ENCODE measurements around the gene S100PBP. TPM values are rescaled to one million over a fixed set of nuclear protein-coding genes. Genes with fewer than 3 reads are reported as not detected.

S100PBP gene
- total and polyA plus RNA-seq, 10 of the 15 experiments (the other 5 are each of a cell fraction or from before 2014, with no cell fraction given), result 17.0 to 98.3 (median 40.6) TPM

GRCh38 chr1:32900371-32900955 is 83.0 kb downstream of the S100PBP start:
- H3K4me3 ChIP-seq, result no peak overlapping the region
- H3K27me3 ChIP-seq (replicated peaks in 1 of 2; ENCODE audit: control insufficient read depth in 2 of 2, insufficient read depth in 2 of 2, low read length in 1 of 2), result peaks cover 2 to 7% of the 10 kb centered on the region in 2 experiments
- POLR2A ChIA-PET, result no interaction called here
- intact Hi-C loops (cut with micrococcal nuclease; ENCODE audit: unreplicated experiment) (no loop called here), in situ Hi-C loops (cut with MboI) (no loop called here)
- 45% methylated on average over 21 of the region's 22 CpGs for WGBS (ENCODE audit: insufficient coverage, insufficient replicate concordance, low lambda C conversion rate, missing lambda C conversion rate)
- H3K79me2 ChIP-seq (ENCODE audit: control insufficient read depth, insufficient read depth, low read length), result no peaks in the 10 kb centered on the region
- TF ChIP-seq TCF12 (IDR thresholded peaks at IDR 0.05; ENCODE audit: low read depth, low read length), result no peak
- no peak for TF ChIP-seq NBN (IDR thresholded peaks at IDR 0.05)
- DNase-seq (ENCODE audit: low read depth, low spot score) (no peak), FAIRE-seq (no peak), ATAC-seq (no peak)
- no peak overlapping the region for H3K9ac ChIP-seq (ENCODE audit: control insufficient read depth, insufficient read depth, low read length)
- H3K36me3 ChIP-seq (ENCODE audit: control insufficient read depth in 2 of 2, insufficient read depth in 2 of 2, low read length in 1 of 2), result no peaks in the 10 kb centered on the region
- RAD21 ChIA-PET (ENCODE audit: unreplicated experiment), result no interaction called here
- no peak overlapping the region for H2AFZ ChIP-seq (ENCODE audit: control insufficient read depth, low read depth, low read length)
- BruUV-seq (replicated peaks), result no TSS peak
- no peaks in the 10 kb centered on the region for H3K4me1 ChIP-seq (ENCODE audit: control insufficient read depth, insufficient read depth, low read length)
- no peak overlapping the region for H3K4me2 ChIP-seq (ENCODE audit: control insufficient read depth, insufficient read depth)
- H3K27ac ChIP-seq (ENCODE audit: control insufficient read depth, insufficient read depth), result no peak overlapping the region
- CTCF ChIA-PET, result interaction anchor here (1.6 kb wide), 1 partner anchor 195 kb away, joined by 4 read pairs; no protein-coding TSS in a partner anchor
- H3K9me3 ChIP-seq (replicated peaks; ENCODE audit: control insufficient read depth, insufficient read depth, low read length), result no peaks in the 10 kb centered on the region
- no peaks in the 10 kb centered on the region for H4K20me1 ChIP-seq (ENCODE audit: control insufficient read depth, insufficient read depth)
- SMC1A ChIA-PET (ENCODE audit: uncharacterized antibody, unreplicated experiment), result no interaction called here

DNA sequence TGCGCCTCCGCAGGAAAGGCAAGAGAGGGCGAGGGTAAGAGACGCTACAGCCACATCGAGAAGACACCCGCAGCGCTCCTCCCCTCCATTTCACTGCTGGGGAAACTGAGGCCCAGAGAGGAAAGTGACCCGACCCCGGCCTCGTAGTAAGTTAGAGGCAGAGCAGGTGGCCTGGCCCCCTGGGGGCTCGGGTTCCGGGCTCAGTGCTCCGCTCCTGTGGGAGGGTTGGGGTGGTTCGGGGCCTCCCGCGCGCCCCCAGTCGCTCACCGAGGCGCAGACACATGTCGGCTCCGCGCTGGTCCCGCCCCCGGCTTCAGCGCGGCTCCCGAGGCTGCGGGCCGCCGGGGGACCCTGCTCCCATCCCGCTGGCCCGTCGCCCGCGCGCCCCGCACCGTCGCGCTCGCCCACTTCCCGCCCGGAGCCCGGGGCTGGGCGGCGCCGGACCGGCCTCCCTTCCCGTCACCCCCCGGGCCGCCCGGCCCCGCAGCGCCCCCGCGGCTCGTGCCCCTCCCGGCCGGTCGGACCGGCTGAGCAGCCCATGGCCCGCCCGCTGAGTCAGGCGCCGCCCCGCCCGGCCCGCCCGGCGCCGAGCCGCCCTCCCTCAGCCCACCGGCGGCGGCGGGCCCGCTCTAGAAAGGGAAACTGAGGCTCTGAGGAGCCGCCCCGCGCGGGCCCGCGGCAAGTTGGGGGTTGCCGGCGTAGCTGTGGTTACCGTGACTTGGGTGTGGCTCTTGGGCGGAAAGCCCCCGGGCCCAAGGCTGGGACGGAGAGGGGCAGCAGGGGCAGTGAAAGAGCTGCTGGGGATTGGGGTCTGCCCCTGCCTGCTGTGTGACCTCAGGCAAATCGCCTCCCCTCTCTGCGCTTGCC is 83.7 kb downstream of the S100PBP start, which contains the start of gene TMEM54:
Gene TMEM54 (minus strand): TSS at position 434 of the 867 bp plus-strand sequence. CDS start 151 bp downstream, at position 283.
- ATAC-seq (peak; percentile 71), DNase-seq (ENCODE audit: low read depth, low spot score) (no peak), FAIRE-seq (no peak)
- no TSS peak for BruUV-seq (replicated peaks)
- Histone ChIP-seq H3K4me3 (no peak within 1 kb of the TSS; the same call in 1 of the 2 replicates), H3K9ac (ENCODE audit: control insufficient read depth, insufficient read depth, low read length) (no peak within 1 kb of the TSS), H3K79me2 (ENCODE audit: control insufficient read depth, insufficient read depth, low read length) (no peaks in the 10 kb centered on the region), H2AFZ (ENCODE audit: control insufficient read depth, low read depth, low read length) (no peak within 1 kb of the TSS; the same call in 1 of the 2 replicates), H3K4me2 (ENCODE audit: control insufficient read depth, insufficient read depth) (peak within 1 kb of the TSS; percentile 60; the same call in 1 of the 2 replicates), H3K27ac (ENCODE audit: control insufficient read depth, insufficient read depth) (no peak within 1 kb of the TSS), H3K4me1 (ENCODE audit: control insufficient read depth, insufficient read depth, low read length) (no peaks in the 10 kb centered on the region), H3K27me3 (replicated peaks in 1 of 2; ENCODE audit: control insufficient read depth in 2 of 2, insufficient read depth in 2 of 2, low read length in 1 of 2) (peaks cover 2 to 7% of the 10 kb centered on the region in 2 experiments), H3K9me3 (replicated peaks; ENCODE audit: control insufficient read depth, insufficient read depth, low read length) (no peaks in the 10 kb centered on the region), H4K20me1 (ENCODE audit: control insufficient read depth, insufficient read depth) (no peaks in the 10 kb centered on the region), H3K36me3 (ENCODE audit: control insufficient read depth in 2 of 2, insufficient read depth in 2 of 2, low read length in 1 of 2) (no peaks in the 10 kb centered on the region)
- in situ Hi-C loops (cut with MboI), result no loop called here
- TF ChIP-seq SUZ12 (IDR thresholded peaks at IDR 0.05; ENCODE audit: unreplicated experiment) (peak; percentile 39), IRF4 (IDR thresholded peaks at IDR 0.05; ENCODE audit: low read depth, low read length) (no peak), KDM1A (IDR thresholded peaks at IDR 0.05; ENCODE audit: borderline replicate concordance) (no peak), SRF (IDR thresholded peaks at IDR 0.05; ENCODE audit: low read depth in 2 of 2, low read length in 2 of 2) (no peak), ZBTB33 (IDR thresholded peaks at IDR 0.05) (no peak), IKZF1 (conservative IDR thresholded peaks at IDR 0.05) (peak; percentile 36; the same call in 1 of the 2 replicates), SMARCA5 (IDR thresholded peaks at IDR 0.05) (peak; percentile 79), ZNF24 (IDR thresholded peaks at IDR 0.05) (no peak)
- TF ChIP-seq, protein P1, sequence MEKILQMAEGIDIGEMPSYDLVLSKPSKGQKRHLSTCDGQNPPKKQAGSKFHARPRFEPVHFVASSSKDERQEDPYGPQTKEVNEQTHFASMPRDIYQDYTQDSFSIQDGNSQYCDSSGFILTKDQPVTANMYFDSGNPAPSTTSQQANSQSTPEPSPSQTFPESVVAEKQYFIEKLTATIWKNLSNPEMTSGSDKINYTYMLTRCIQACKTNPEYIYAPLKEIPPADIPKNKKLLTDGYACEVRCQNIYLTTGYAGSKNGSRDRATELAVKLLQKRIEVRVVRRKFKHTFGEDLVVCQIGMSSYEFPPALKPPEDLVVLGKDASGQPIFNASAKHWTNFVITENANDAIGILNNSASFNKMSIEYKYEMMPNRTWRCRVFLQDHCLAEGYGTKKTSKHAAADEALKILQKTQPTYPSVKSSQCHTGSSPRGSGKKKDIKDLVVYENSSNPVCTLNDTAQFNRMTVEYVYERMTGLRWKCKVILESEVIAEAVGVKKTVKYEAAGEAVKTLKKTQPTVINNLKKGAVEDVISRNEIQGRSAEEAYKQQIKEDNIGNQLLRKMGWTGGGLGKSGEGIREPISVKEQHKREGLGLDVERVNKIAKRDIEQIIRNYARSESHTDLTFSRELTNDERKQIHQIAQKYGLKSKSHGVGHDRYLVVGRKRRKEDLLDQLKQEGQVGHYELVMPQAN (conservative IDR thresholded peaks at IDR 0.05), result 0 out of 2 replicates have a peak, but pooled peaks have one; percentile 11
- intact Hi-C loops (cut with micrococcal nuclease; ENCODE audit: unreplicated experiment), result no loop called here
- ChIA-PET CTCF (interaction anchor here (1.7 kb wide), 1 partner anchor 9 kb away, joined by 4 read pairs; no protein-coding TSS in a partner anchor), POLR2A (no interaction called here), RAD21 (ENCODE audit: unreplicated experiment) (no interaction called here), SMC1A (ENCODE audit: uncharacterized antibody, unreplicated experiment) (no interaction called here)
- WGBS (ENCODE audit: insufficient coverage, insufficient replicate concordance, low lambda C conversion rate, missing lambda C conversion rate), result 6% methylated on average over 39 of the region's 92 CpGs

Measured in GM12878 (cell line).